SK-N-MC (cell line): ENCODE results near the gene PODXL2.

Experiments used
- EZH2 ChIP-seq: fragments of 200-600 bp; sonication (generic); IDR thresholded peaks from one replicate; pipeline ENCODE4 v1.6.1; 2017; ENCODE audit warnings: antibody characterized with exemption
- POLR2AphosphoS5 ChIP-seq: IDR thresholded peaks from 2 replicates; pipeline ENCODE4 v1.6.1; 2012; ENCODE audit warnings: mild to moderate bottlenecking, low read depth, low read length, borderline replicate concordance

DNA sequence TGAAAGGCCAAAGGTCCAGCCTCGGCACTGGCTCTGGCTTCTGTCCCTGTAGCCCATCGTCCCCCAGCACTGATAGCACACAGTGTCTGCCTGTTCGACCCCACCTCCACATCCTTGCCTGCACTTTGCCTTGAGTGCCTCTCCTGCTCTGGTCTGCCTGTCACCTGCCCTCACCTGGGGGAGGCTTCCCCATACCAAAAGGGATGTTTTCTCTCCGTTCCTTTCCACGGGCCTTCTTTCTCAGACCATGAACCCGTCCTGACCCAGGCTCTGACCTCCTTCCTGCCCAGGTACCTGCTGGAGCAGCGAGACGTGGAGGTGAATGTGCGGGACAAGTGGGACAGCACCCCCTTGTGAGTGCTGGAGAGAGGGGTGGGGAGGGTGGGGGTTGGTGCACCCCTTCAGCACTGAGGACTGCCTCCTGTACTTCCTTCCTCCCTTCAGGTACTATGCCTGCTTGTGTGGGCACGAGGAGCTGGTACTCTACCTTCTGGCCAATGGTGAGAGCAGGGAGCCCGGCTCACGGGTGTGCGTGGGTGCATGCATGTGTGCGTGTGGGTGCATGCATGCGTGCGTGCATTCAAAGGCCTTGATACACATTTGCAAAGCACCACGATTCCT is 45.2 kb downstream of the PODXL2 start:
- TF ChIP-seq EZH2, result no peak
- no peak for TF ChIP-seq POLR2AphosphoS5
